Hematopoietic multipotent progenitor cell treated with erythropoietin and hydrocortisone succinate and interleukin-3 and kit ligand, for 15 days (in vitro differentiated cells): Measurements from ENCODE around the gene DCAF7.

ENCODE experiments used
- DNase-seq: peaks from one replicate; pipeline ENCODE4 v3.0.0-alpha.2; 2015; ENCODE audit warnings: low spot score

DCAF7 gene

DNA sequence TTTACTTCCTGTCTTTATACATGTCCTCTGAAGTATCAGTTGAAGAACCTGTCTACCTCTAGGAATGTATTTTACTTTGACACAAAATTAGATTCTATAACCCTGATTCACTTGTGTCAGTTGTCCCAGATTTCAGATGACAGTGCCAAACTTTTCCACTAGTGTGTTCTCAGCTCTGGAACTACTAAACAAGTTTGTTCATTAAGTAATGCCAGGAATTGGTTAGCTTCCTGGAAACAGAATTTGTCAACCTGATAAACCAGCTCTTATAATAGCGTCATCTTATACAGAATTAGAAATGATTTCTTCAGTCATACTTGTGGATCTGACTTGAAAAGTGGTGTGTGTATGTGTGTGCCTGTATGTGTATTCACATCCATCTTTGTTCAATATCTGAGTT is 79.3 kb downstream of the DCAF7 start:
- no peak for DNase-seq

GRCh38 chr17:63631062-63631461 is 80.8 kb downstream of the DCAF7 start:
- DNase-seq = no peak

DNA sequence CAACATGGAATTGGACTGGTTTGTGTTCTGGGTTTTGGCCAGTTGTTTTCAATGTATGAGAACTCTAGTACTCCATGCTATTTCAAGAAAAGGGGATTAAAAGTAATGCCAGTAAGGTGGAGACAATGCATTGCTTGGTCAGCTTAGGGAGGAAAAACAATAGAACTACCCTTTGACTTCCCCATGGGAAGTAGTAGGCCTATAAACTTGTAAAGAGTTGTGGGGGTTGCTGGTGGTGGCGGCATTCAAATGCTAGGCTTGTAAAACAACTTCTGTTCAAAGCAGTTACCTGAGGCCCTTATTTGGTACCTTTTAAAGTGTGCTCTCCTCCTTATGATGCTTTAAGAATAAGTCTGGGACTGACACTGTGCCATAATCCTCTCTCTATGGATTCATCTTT is 81.3 kb downstream of the DCAF7 start:
- DNase-seq = no peak

GRCh38 chr17:63633742-63634141 is 83.5 kb downstream of the DCAF7 start:
- no peak for DNase-seq

DNA sequence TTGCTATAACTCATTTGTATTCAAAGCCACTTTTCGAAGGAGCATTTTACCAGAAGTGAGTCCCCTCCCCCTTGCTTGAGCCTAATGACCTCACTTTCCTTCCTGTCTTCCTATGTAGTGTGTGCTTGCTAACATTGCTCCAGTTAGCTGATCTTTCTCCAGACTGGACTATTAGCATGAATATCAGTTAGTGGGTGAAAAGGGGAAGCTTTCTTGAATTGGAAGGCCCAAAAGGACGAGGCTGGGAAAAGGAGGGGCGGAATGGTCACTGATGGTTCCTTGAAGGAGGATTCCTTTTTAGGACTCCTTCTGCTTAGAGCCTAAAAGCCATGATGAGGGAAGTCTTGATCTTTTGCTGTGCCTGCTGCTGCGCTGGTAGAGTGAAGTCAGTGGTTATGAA is 83.9 kb downstream of the DCAF7 start:
- no peak for DNase-seq

GRCh38 chr17:63634816-63635215 is 84.5 kb downstream of the DCAF7 start:
- no peak for DNase-seq

- DNase-seq = no peak
Measured at GRCh38 chr17:63635290-63635689, 85.0 kb downstream of the DCAF7 start.

DNA sequence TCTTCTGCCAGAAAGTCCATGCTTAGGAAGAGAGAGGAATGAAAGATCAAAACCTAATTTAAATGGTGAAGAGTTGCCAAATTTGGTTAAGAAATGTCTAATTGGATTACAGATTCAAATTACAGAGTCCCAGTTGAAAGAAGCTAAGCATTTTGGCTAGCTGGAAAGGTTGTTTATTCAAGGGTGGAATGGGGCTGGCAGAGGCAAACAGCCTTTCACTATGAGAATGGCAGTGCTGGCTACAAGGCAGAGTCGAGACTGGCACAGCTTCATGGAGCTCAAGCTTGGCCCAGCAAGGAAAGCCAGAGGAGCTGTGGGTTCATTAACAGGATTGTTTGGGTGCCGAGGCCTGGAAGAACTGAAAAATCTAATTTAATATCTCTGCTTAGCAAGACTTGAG is 85.5 kb downstream of the DCAF7 start:
- DNase-seq = no peak

DNA sequence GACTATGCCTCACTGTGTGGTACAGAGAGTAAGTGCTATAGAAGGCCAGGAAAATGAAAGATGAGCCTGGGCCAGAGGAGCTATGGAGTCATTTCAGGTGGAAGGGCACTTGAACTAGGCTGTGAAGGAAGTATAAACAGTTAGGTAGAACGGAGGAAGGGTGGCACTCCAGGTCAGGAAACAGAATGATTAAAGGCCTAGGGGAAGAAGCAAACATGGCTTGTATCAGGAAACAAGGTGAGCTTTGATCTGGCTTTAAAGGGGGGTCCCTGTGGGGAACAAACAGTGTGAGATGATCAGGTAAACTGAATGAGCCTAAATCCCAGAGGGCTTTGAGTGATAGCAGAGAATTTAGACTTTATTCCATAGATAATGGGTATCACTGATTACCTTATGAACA is 88.8 kb downstream of the DCAF7 start:
- DNase-seq = no peak

GRCh38 chr17:63640038-63640437 is 89.8 kb downstream of the DCAF7 start:
- no peak for DNase-seq

DNA sequence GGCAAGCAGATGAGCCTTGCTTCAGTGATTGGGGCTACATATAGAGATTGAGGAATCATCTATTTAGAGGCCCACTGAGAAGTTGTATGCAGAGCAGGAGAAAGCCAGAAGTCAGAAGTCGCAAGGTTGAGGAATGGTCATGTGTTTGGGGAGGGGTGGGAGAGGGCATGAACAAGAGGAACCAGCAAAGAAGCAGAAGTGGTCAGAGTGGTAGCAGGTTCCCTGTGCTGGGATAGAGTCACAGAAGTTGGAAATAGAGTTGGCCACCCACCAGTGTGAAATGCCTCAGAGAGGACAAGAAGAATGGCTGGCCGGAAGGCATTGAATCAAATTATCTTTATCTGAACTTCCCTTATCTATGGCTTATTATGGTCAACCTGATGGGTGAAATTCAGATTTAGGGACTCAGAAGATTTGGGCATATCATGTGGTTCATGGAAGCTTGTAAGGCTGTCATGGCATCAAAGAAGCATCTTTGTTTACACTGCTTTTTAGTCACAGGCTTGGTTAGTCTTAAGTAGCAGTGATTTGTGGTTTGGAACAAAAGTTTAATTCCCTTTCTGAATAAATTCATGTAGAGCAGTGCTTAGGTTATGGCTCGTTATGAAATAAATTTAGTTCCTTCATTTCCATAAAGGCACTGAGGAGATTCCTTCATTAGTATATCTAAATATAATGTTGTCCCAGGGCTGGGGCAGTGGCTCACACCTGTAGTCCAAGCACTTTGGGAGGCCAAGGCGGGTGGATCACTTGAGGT is 91.6 kb downstream of the DCAF7 start:
- DNase-seq = no peak
